HL-60/S4 treated with retinoic acid at 250 ng/mL for 4 days and 3 days (cell line): ENCODE results near the gene CNPY2.
"Not testable (repeated sequence)": the region's sequence is repeated elsewhere in the genome, so short reads cannot be mapped to it uniquely, and the experiment has no call there.

Experiments
- in situ Hi-C: fragments of 300-500 bp; cut with MboI; formaldehyde crosslinking; loops from 2 replicates; pipeline ENCODE4 v1.7.0; 2022; ENCODE audit warnings: low sequenced_read_pairs

Gene CNPY2

GRCh38 chr12:56298828-56299227 is 17.0 kb downstream of the CNPY2 start:
- in situ Hi-C loops = no loop called here

GRCh38 chr12:56297400-56297799 is 18.4 kb downstream of the CNPY2 start:
- in situ Hi-C loops = no loop called here

- in situ Hi-C loops = no loop called here
Observed at GRCh38 chr12:56296295-56296694, 19.5 kb downstream of the CNPY2 start.

- in situ Hi-C loops = no loop called here
Observed at GRCh38 chr12:56293795-56294194, 22.0 kb downstream of the CNPY2 start.

GRCh38 chr12:56288705-56289387 is 26.9 kb downstream of the CNPY2 start:
- in situ Hi-C loops = no loop called here

- in situ Hi-C loops = no loop called here
Observed at GRCh38 chr12:56286044-56286830, 29.6 kb downstream of the CNPY2 start.

GRCh38 chr12:56284263-56284662 is 31.5 kb downstream of the CNPY2 start:
- in situ Hi-C loops = not testable (repeated sequence)

GRCh38 chr12:56282579-56282978 is 33.2 kb downstream of the CNPY2 start:
- in situ Hi-C loops = no loop called here

GRCh38 chr12:56282030-56282429 is 33.8 kb downstream of the CNPY2 start:
- in situ Hi-C loops = no loop called here

GRCh38 chr12:56280849-56281248 is 34.9 kb downstream of the CNPY2 start:
- in situ Hi-C loops = no loop called here

GRCh38 chr12:56278905-56279304 is 36.9 kb downstream of the CNPY2 start:
- in situ Hi-C loops = no loop called here

GRCh38 chr12:56274299-56274698 is 41.5 kb downstream of the CNPY2 start:
- in situ Hi-C loops = no loop called here

- in situ Hi-C loops = not testable (repeated sequence)
Observed at GRCh38 chr12:56272468-56272867, 43.3 kb downstream of the CNPY2 start.

GRCh38 chr12:56271031-56271430 is 44.8 kb downstream of the CNPY2 start:
- in situ Hi-C loops = no loop called here

- in situ Hi-C loops = no loop called here
Observed at GRCh38 chr12:56267443-56268071, 48.2 kb downstream of the CNPY2 start.

- in situ Hi-C loops = no loop called here
Observed at GRCh38 chr12:56266693-56267442, 48.9 kb downstream of the CNPY2 start, which contains the start of gene COQ10A. TSS of gene COQ10A (plus strand) at chr12:56266942. CDS start at chr12:56267119, 177 bp downstream.

- in situ Hi-C loops = not testable (repeated sequence)
Observed at GRCh38 chr12:56266068-56266692, 49.6 kb downstream of the CNPY2 start.

- in situ Hi-C loops = not testable (repeated sequence)
Observed at GRCh38 chr12:56262955-56263354, 52.8 kb downstream of the CNPY2 start.

- in situ Hi-C loops = no loop called here
Observed at GRCh38 chr12:56261503-56262232, 54.1 kb downstream of the CNPY2 start.

GRCh38 chr12:56260921-56261320 is 54.9 kb downstream of the CNPY2 start:
- in situ Hi-C loops = no loop called here
